K562 (cell line): Measurements from ENCODE around the gene PFDN2. TPM values are rescaled to one million over a fixed set of nuclear protein-coding genes. Genes with fewer than 3 reads are reported as not detected.
A peak's percentile ranks its signal among the peaks of the same experiment; 100 is the strongest.

Experiments
- ATAC-seq: fragments of 200-7000 bp; cut with Tn5 transposase; 3 replicates; pipeline ENCODE4 v1.9.1; 2020; ENCODE audit warnings: moderate library complexity
- BruUV-seq: library from RNA; stranded (reverse); fragments of 400-500 nt; replicated peaks from 2 replicates; lab custom pipeline; 2021; lab: Mats Ljungman, UMichigan
- CTCF ChIA-PET: fragments of 300-600 bp; formaldehyde crosslinking; extraction: SDS; loops from one replicate; lab custom pipeline; 2021; ENCODE audit warnings: low intra/inter-chr PET ratio; lab: Yijun Ruan, JAX
- POLR2A ChIA-PET: fragments of 300-600, 350-650 bp; sonication (Branson Sonifier 250); formaldehyde crosslinking; extraction: SDS; loops from one replicate; lab custom pipeline; 2021; ENCODE audit warnings: antibody characterized with exemption, inconsistent platforms; lab: Yijun Ruan, JAX
- DNase-seq, 4 experiments: peaks; one replicate each; pipeline versions ENCODE4 v3.0.0 to v3.0.0-alpha.2; 2011 to 2018; ENCODE audit warnings: low spot score in 3 of 4, mixed read lengths in 3 of 4; ENCODE audit errors: extremely low read depth in 1 of 4
- FAIRE-seq: peaks from 2 replicates; lab custom pipeline; 2011; peaks lifted over from hg19 to GRCh38; lab: Jason Lieb, UNC
- H2AFZ ChIP-seq: 2 replicates; pipeline ENCODE4 v1.6.0; 2011; ENCODE audit warnings: low read depth, low read length, control low read depth, inconsistent platforms
- H3K27ac ChIP-seq: fragments of 200-600 bp; 3 replicates; pipeline ENCODE4 v1.8.0; 2011; ENCODE audit warnings: low read depth, mild to moderate bottlenecking, control low read depth, inconsistent platforms, low read length, moderate library complexity, mixed read lengths; ENCODE audit errors: extremely low read depth
- H3K27me3 ChIP-seq, 2 experiments: fragments of 300-600 bp in 1 of 2; 2 replicates in 1 of 2; 3 replicates in 1 of 2; pipeline versions ENCODE4 v1.6.0 to v1.8.0; 2011; ENCODE audit warnings: inconsistent platforms in 2 of 2, low read length in 2 of 2, mild to moderate bottlenecking in 1 of 2, mixed read lengths in 1 of 2, moderate library complexity in 1 of 2; ENCODE audit not compliant: control insufficient read depth in 2 of 2, insufficient read depth in 2 of 2
- H3K36me3 ChIP-seq: fragments of 300-600 bp; 3 replicates; pipeline ENCODE4 v1.8.0; 2011; ENCODE audit warnings: mild to moderate bottlenecking, low read length, inconsistent platforms; ENCODE audit not compliant: control insufficient read depth, insufficient read depth
- H3K4me1 ChIP-seq, 2 experiments: fragments of 200-600 bp in 1 of 2; replicated peaks in 1 of 2; 2 replicates in 1 of 2; 3 replicates in 1 of 2; pipeline versions ENCODE4 v1.5.1 to v1.8.0; 2011; ENCODE audit warnings: inconsistent platforms in 2 of 2, low read length in 2 of 2, mild to moderate bottlenecking in 1 of 2, mixed read lengths in 1 of 2, moderate library complexity in 1 of 2; ENCODE audit not compliant: control insufficient read depth in 2 of 2, insufficient read depth in 2 of 2
- H3K4me2 ChIP-seq: 2 replicates; pipeline ENCODE4 v1.6.1; 2011; ENCODE audit warnings: low read length, control low read depth, inconsistent platforms, mixed read lengths; ENCODE audit not compliant: insufficient read depth
- H3K4me3 ChIP-seq: fragments of 200-600 bp; sonication (generic), shearing (Covaris generic); 2 replicates; pipeline ENCODE4 v1.5.1; 2016; ENCODE audit warnings: control low read depth, inconsistent platforms
- H3K79me2 ChIP-seq: fragments of 200-600 bp; 3 replicates; pipeline ENCODE4 v1.8.0; 2011; ENCODE audit warnings: low read length, inconsistent platforms; ENCODE audit not compliant: control insufficient read depth, insufficient read depth
- H3K9ac ChIP-seq, 2 experiments: 2 replicates each; pipeline versions ENCODE4 v1.6.0 to v1.6.1; 2011; ENCODE audit warnings: low read depth in 2 of 2, low read length in 2 of 2, control low read depth in 1 of 2, inconsistent platforms in 1 of 2, mild to moderate bottlenecking in 1 of 2, mixed read lengths in 1 of 2; ENCODE audit not compliant: insufficient read depth in 1 of 2
- H3K9me1 ChIP-seq: one replicate; pipeline ENCODE4 v1.6.0; 2011; ENCODE audit warnings: inconsistent platforms, mild to moderate bottlenecking, low read length, moderate library complexity; ENCODE audit not compliant: control insufficient read depth, insufficient read depth
- H3K9me3 ChIP-seq: replicated peaks from 2 replicates; pipeline ENCODE4 v1.5.1; 2011; ENCODE audit warnings: low read depth, low read length, inconsistent platforms; ENCODE audit not compliant: control insufficient read depth, insufficient read depth
- H4K20me1 ChIP-seq: replicated peaks from 2 replicates; pipeline ENCODE4 v1.6.1; 2011; ENCODE audit warnings: low read length, inconsistent platforms, mixed read lengths; ENCODE audit not compliant: control insufficient read depth, insufficient read depth
- ETV5 ChIP-seq: sonication (generic); formaldehyde crosslinking; IDR thresholded peaks from 2 replicates; pipeline ENCODE4 v1.4.0; 2020; ENCODE audit warnings: low read depth, mild to moderate bottlenecking, missing genetic modification reagents
- MCM7 ChIP-seq, 2 experiments: fragments of 450-650 bp; IDR thresholded peaks; 2 replicates each; pipeline ENCODE4 v1.6.1; 2016 to 2018
- MTF1 ChIP-seq: fragments of 250-450 bp; sonication (Bioruptor Pico); IDR thresholded peaks from 2 replicates; pipeline ENCODE4 v1.9.0; 2021; ENCODE audit warnings: moderate library complexity, mild to moderate bottlenecking, inconsistent platforms, borderline replicate concordance
- NFIC ChIP-seq: fragments of 450-650 bp; IDR thresholded peaks from 2 replicates; pipeline ENCODE4 v1.6.1; 2017; ENCODE audit warnings: mild to moderate bottlenecking, inconsistent platforms
- PRMT5 ChIP-seq: sonication (generic); formaldehyde crosslinking; IDR thresholded peaks from 2 replicates; pipeline ENCODE4 v1.5.0; 2020; ENCODE audit warnings: missing genetic modification reagents
- THRB ChIP-seq: fragments of 450-650 bp; formaldehyde crosslinking; conservative IDR thresholded peaks from 2 replicates; pipeline ENCODE4 v1.4.0; 2022; ENCODE audit warnings: mild to moderate bottlenecking, missing genetic modification characterization
- WGBS: fragments of 100-300 bp; shearing (Covaris generic); methylation state at CpG from one replicate; pipeline ENCODE4 v1.1.6; 2016; ENCODE audit warnings: low coverage, mixed read lengths; ENCODE audit not compliant: insufficient coverage; ENCODE audit errors: missing lambda C conversion rate; 5-methylcytosine and 5-hydroxymethylcytosine counted together
- in situ Hi-C: fragments of 300-500 bp; cut with MboI; formaldehyde crosslinking; loops from 4 replicates; pipeline ENCODE4 v1.15.0; 2018; ENCODE audit warnings: inconsistent platforms, mixed read lengths
- intact Hi-C: fragments of 100-400 bp; cut with micrococcal nuclease; formaldehyde crosslinking; loops from 2 replicates; pipeline ENCODE4 v1.14.2; 2022
- polyA plus RNA-seq, 8 experiments: library from polyadenylated mRNA; depleted of rRNA in 4 of 8; stranded (reverse) in 5 of 8; unstranded in 3 of 8; fragments of >200 nt; fragmentation: Nextera tagmentation in 2 of 8; fragmentation: Illumina TruSeq in 1 of 8; extraction: Ambion mirVana in 2 of 8; extraction: Trizol in 1 of 8; gene quantifications; 2 replicates each; pipeline versions ENCODE4 v1.2.1 to v1.2.3, GENCODE V29; 2011 to 2014; ENCODE audit warnings: inconsistent platforms in 1 of 8, missing spikeins in 1 of 8
- total RNA-seq, 7 experiments: library from RNA; depleted of rRNA in 6 of 7; stranded (reverse); fragments of >200 nt in 6 of 7; fragmentation: Illumina TruSeq in 2 of 7; extraction: Trizol in 2 of 7; gene quantifications; 2 replicates each; pipeline versions ENCODE4 v1.2.1 to v1.2.3, GENCODE V29; 2011 to 2021; ENCODE audit warnings: low replicate concordance in 1 of 7
- TF ChIP-seq, protein P1 (sequence below): IDR thresholded peaks from 2 replicates; pipeline ENCODE4 v1.6.1; 2016; ENCODE audit warnings: missing genetic modification characterization, missing compliant biosample characterization

Gene PFDN2
- total and polyA plus RNA-seq, 9 of the 15 experiments (the other 6 are each of a cell fraction or from before 2014, with no cell fraction given), result 50.2 to 361 (median 144) TPM

DNA sequence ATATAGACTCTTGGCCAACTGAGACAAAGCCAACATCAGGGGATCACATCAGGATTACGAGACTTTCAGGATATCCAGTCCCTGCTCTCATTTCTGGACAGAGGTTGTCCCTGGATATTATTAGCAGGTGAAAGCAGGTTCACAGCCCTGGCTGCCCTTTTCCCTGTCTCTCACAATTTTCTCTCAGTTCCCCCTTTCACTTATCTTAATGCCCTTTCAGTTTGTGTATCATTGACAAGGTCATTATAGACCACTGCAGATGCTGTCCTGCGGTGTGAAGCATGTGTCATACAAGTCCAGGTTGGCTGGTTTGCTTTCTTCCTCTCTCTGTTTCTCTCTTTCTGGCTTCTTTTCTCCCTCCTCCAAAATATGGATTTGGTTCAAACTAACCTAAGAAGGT lies 21.8 kb downstream of the PFDN2 start:
- no peaks in the 10 kb centered on the region for H4K20me1 ChIP-seq
- no peak overlapping the region for H3K4me2 ChIP-seq
- POLR2A ChIA-PET, result interaction anchor here (1.2 kb wide), 1 partner anchor 37 kb away, joined by 3 read pairs; the partner anchor contains the start of gene DEDD
- CTCF ChIA-PET, result interaction anchor here (0.8 kb wide), 1 partner anchor 106 kb away, joined by 3 read pairs; no protein-coding TSS in a partner anchor
- H3K27ac ChIP-seq, result no peak overlapping the region
- intact Hi-C loops (loop anchor here (1.0 to 5.0 kb wide), 3 partner anchors 43 to 259 kb away; no protein-coding TSS in a partner anchor), in situ Hi-C loops (loop anchor here (10.0 to 25.0 kb wide), 2 partner anchors 101 to 259 kb away; no protein-coding TSS in a partner anchor)
- H3K27me3 ChIP-seq, result no peaks in the 10 kb centered on the region
- no peak overlapping the region for H3K4me3 ChIP-seq
- ATAC-seq (no peak), FAIRE-seq (no peak), DNase-seq (no peak)
- H3K79me2 ChIP-seq, result no peaks in the 10 kb centered on the region
- WGBS, result 29% methylated on average over 2 of the region's 2 CpGs
- peaks cover 4% of the 10 kb centered on the region; the same call in 1 of the 2 replicates for H3K9me3 ChIP-seq
- no peak overlapping the region for H2AFZ ChIP-seq
- H3K4me1 ChIP-seq, result peaks cover 0 to 7% of the 10 kb centered on the region in 2 experiments; a peak in 1 of 5 replicates
- H3K9me1 ChIP-seq, result no peaks in the 10 kb centered on the region
- H3K9ac ChIP-seq, result no peak overlapping the region
- no peak for TF ChIP-seq MCM7 (IDR thresholded peaks at IDR 0.05)
- no peak for TF ChIP-seq ETV5 (CRISPR knock-in tag)
- TF ChIP-seq PRMT5 (CRISPR knock-in tag), result no peak
- TF ChIP-seq, all 486 proteins: peak for 0
- no TSS peak for BruUV-seq
- peaks cover 22% of the 10 kb centered on the region; the same call in 2 of the 3 replicates for H3K36me3 ChIP-seq

DNA sequence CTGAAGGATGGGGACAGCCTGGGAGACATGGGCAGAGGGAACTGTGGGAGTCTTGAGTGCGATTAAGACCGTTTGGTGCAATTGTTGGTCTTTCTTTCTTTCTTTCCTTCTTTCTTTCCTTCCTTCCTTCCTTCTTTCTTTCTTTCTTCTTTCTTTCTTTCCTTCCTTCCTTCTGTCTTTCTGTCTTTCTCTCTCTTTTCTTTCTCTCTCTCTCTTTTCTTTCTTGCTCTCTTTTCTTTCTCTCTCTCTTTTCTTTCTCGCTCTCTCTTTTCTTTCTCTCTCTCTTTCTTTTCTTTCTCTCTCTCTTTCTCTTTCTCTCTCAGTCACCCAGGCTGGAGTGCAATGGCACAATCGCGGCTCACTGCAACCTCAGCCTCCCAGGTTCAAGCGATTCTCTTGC lies 22.6 kb downstream of the PFDN2 start:
- Histone ChIP-seq H3K4me3 (no peak overlapping the region), H3K4me1 (peaks cover 0 to 7% of the 10 kb centered on the region in 2 experiments; a peak in 1 of 5 replicates), H2AFZ (no peak overlapping the region), H3K9me3 (peaks cover 4% of the 10 kb centered on the region; the same call in 1 of the 2 replicates), H4K20me1 (no peaks in the 10 kb centered on the region), H3K27me3 (no peaks in the 10 kb centered on the region), H3K9me1 (no peaks in the 10 kb centered on the region), H3K9ac (no peak overlapping the region), H3K27ac (no peak overlapping the region), H3K4me2 (no peak overlapping the region), H3K79me2 (no peaks in the 10 kb centered on the region), H3K36me3 (peaks cover 15% of the 10 kb centered on the region; the same call in 2 of the 3 replicates)
- ATAC-seq (no peak), FAIRE-seq (no peak), DNase-seq (no peak)
- POLR2A ChIA-PET, result interaction anchor here (0.9 kb wide), 1 partner anchor 10 kb away, joined by 3 read pairs; no protein-coding TSS in a partner anchor
- in situ Hi-C loops, result loop anchor here (10.0 to 25.0 kb wide), 2 partner anchors 100 to 258 kb away; no protein-coding TSS in a partner anchor
- WGBS, result 7% methylated on average over 5 of the region's 6 CpGs
- no TSS peak for BruUV-seq
- intact Hi-C loops, result loop anchor here (5.0 kb wide), 1 partner anchor 258 kb away; no protein-coding TSS in a partner anchor
- TF ChIP-seq, protein P1, sequence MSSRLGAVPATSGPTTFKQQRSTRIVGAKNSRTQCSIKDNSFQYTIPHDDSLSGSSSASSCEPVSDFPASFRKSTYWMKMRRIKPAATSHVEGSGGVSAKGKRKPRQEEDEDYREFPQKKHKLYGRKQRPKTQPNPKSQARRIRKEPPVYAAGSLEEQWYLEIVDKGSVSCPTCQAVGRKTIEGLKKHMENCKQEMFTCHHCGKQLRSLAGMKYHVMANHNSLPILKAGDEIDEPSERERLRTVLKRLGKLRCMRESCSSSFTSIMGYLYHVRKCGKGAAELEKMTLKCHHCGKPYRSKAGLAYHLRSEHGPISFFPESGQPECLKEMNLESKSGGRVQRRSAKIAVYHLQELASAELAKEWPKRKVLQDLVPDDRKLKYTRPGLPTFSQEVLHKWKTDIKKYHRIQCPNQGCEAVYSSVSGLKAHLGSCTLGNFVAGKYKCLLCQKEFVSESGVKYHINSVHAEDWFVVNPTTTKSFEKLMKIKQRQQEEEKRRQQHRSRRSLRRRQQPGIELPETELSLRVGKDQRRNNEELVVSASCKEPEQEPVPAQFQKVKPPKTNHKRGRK (tag), result peak; percentile 89
- 0 out of 2 replicates have a peak, but pooled peaks have one; percentile 2 for TF ChIP-seq NFIC
- no peak for TF ChIP-seq MTF1 (CRISPR knock-in tag)
- TF ChIP-seq THRB (CRISPR knock-in tag), result peak; percentile 61; the same call in 1 of the 2 replicates
- CTCF ChIA-PET, result no interaction called here
